SH-SY5Y (cell line): Measurements from ENCODE around the gene ATP5F1E.

Source experiments
- GATA2 ChIP-seq: IDR thresholded peaks from 2 replicates; pipeline ENCODE4 v1.6.1; 2011; ENCODE audit warnings: mild to moderate bottlenecking, low read depth, low read length
- GATA3 ChIP-seq: IDR thresholded peaks from 2 replicates; pipeline ENCODE4 v1.6.1; 2011; ENCODE audit warnings: low read depth, mild to moderate bottlenecking, low read length, moderate library complexity

DNA sequence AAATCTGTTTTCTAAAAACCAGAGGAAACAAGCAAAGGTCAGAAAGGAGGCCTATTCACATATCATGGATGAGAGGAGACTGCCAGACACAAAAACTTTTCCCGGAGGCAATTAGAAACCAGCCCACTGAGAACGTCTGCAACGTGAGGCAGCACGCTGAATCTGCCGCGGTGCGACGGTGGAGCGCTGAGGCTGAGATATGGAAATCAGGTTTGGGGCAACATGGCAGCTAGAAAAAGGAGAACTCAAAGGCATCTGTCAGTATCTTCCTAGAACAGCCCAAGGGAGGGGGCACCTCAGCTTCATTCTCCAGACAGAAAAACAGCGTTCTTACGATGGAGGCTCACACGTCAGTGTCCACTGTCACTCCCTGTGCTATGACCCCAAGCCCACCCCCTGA, 5.3 kb upstream of the ATP5F1E start:
- TF ChIP-seq GATA2 = no peak
- TF ChIP-seq GATA3 = no peak
